Activated CD4-positive, alpha-beta memory T cell treated with anti-CD3 and anti-CD28 coated beads, Interleukin-2, amount 10 ng/mL, durations not matched to agents 7 days and 5 days (primary cell): ENCODE data around the gene ROR2. TPM values are rescaled to one million over a fixed set of nuclear protein-coding genes. Genes with fewer than 3 reads are reported as not detected.

ENCODE experiments used
- CTCF ChIA-PET: fragments of 350-600 bp; sonication (Branson Sonifier 250); formaldehyde crosslinking; loops from one replicate; lab custom pipeline; 2021; ENCODE audit warnings: antibody characterized with exemption, inconsistent platforms; lab: Charles Lee
- POLR2A ChIA-PET: fragments of 350-600 bp; sonication (Branson Sonifier 250); formaldehyde crosslinking; loops from one replicate; lab custom pipeline; 2021; ENCODE audit warnings: antibody characterized with exemption; lab: Charles Lee
- DNase-seq: peaks from one replicate; pipeline ENCODE4 v3.0.0-alpha.2; 2020
- H3K27ac Mint-ChIP-seq: one replicate; pipeline ENCODE4 v1.8.0; 2021; ENCODE audit warnings: mild to moderate bottlenecking, mixed read lengths
- H3K27me3 Mint-ChIP-seq: one replicate; pipeline ENCODE4 v1.8.0; 2021; ENCODE audit warnings: mixed read lengths
- H3K36me3 Mint-ChIP-seq: one replicate; pipeline ENCODE4 v1.8.0; 2021; ENCODE audit warnings: low read depth, mixed read lengths
- H3K4me1 Mint-ChIP-seq: one replicate; pipeline ENCODE4 v1.8.0; 2021; ENCODE audit warnings: mixed read lengths
- H3K4me3 Mint-ChIP-seq: one replicate; pipeline ENCODE4 v1.8.0; 2021; ENCODE audit warnings: mild to moderate bottlenecking, mixed read lengths
- H3K9me3 Mint-ChIP-seq: one replicate; pipeline ENCODE4 v1.8.0; 2021; ENCODE audit warnings: mixed read lengths
- total RNA-seq, 2 experiments: library from RNA; stranded (reverse); gene quantifications; one replicate each; pipeline ENCODE4 v1.2.3, GENCODE V29; 2021

ROR2 gene
- total RNA-seq, 2 experiments from 2014 or later, result 2.1 TPM

DNA sequence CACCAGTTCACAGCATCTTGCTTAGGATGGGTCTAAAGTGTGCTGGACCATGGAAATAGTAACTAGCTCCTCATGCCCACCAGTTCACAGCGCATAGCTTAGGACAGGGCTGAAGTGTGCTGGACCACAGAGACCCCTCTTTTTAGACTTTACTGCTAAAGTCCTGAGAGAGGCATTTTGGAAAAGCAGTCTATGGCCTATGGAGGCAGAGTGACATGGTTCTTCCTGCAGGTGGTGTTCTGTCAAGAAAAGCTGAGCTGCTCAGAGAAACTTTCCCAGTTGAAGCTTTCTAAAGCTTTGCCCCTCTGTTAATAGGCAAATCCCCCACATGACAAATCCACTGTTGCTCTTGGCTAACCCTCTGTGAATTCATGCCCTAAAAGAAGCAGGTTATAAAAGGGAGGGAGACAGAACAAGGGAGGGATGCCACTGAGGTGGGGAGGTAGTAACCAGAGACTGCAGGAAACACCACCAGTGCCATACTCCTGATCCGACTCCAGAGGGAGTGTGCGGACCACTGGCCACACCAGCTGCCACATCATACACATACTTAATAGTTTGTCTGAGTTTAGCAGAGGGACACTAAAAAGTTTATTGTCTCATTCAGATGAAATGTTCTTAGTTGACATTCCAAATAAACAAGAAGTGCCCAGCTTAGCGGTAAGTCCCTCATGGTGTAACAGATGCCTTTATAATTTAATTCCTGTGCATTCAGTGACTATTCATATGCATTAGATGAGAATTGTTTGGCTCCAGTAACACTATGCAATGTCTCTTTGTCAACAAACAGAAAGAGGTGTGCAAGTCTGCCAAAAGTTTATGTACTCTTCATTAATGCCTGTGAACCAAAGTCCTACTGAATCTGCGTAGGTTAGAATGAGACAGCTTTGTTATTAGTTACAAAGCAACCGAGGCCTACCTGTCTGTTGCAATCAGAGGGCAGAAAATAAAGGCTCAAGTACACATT is 290.2 kb downstream of the ROR2 start:
- CTCF ChIA-PET, result interaction anchor here (0.7 to 1.6 kb wide), 2 partner anchors 20 to 476 kb away, joined by 3 to 4 read pairs; no protein-coding TSS in a partner anchor
- no peak for DNase-seq
- Mint-ChIP-seq H3K9me3 (no peaks in the 10 kb centered on the region), H3K27ac (no peak overlapping the region), H3K36me3 (no peaks in the 10 kb centered on the region), H3K27me3 (peaks cover 16% of the 10 kb centered on the region), H3K4me3 (no peak overlapping the region), H3K4me1 (no peaks in the 10 kb centered on the region)
- POLR2A ChIA-PET, result no interaction called here

- no peak overlapping the region for H3K27ac Mint-ChIP-seq
- peaks cover 18% of the 10 kb centered on the region for H3K27me3 Mint-ChIP-seq
- H3K4me1 Mint-ChIP-seq, result no peaks in the 10 kb centered on the region
- no peak for DNase-seq
- no peaks in the 10 kb centered on the region for H3K36me3 Mint-ChIP-seq
- POLR2A ChIA-PET, result no interaction called here
- H3K4me3 Mint-ChIP-seq, result no peak overlapping the region
- H3K9me3 Mint-ChIP-seq, result no peaks in the 10 kb centered on the region
- CTCF ChIA-PET, result no interaction called here
These were observed 291.4 kb downstream of the ROR2 start for GRCh38 chr9:91658513-91659105.

DNA sequence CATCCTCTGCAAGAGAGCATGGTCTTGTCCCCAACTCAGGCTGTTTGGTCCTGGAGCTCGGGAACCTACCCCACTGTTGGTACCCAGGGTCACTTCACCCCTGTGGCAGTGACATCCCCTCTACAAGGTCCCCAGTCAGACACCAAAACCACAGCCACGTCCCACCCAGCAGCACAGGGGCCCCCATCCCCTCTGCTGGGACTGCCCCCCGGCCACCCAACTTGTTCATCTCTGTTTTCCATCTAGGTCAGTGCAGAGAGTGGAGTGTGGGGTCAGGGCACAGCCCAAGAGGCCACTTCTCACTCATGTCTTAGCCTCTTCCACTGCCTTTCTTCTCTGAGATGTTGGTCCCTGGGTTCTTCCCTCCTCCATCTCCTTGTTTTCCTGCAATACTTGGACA is 292.5 kb downstream of the ROR2 start:
- ChIA-PET POLR2A (no interaction called here), CTCF (no interaction called here)
- no peaks in the 10 kb centered on the region for H3K4me1 Mint-ChIP-seq
- no peaks in the 10 kb centered on the region for H3K36me3 Mint-ChIP-seq
- H3K9me3 Mint-ChIP-seq, result no peaks in the 10 kb centered on the region
- peaks cover 17% of the 10 kb centered on the region for H3K27me3 Mint-ChIP-seq
- H3K4me3 Mint-ChIP-seq, result no peak overlapping the region
- DNase-seq, result no peak
- H3K27ac Mint-ChIP-seq, result no peak overlapping the region

DNA sequence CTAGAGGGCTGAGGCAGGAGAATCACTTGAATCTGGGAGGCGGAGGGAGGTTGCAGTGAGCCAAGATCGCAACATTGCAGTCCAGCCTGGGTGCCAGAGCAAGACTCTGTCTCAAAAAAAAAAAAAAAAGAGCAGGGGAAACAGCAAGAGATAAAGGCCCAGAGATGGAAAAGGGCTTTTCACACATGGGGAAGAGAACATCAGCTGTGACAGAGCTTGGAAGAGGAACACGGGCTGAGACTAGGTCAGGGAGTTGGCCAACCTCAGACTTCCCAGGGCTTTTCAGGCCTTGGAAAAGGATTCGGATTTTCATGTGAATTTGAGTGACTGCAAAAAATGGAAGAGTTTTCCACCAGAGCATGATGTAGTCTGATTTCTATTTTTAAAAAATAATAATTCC is 294.4 kb downstream of the ROR2 start:
- Mint-ChIP-seq H3K27me3 (peaks cover 24% of the 10 kb centered on the region), H3K9me3 (no peaks in the 10 kb centered on the region), H3K27ac (no peak overlapping the region), H3K4me3 (no peak overlapping the region), H3K4me1 (no peaks in the 10 kb centered on the region), H3K36me3 (no peaks in the 10 kb centered on the region)
- no peak for DNase-seq
- ChIA-PET POLR2A (no interaction called here), CTCF (no interaction called here)

GRCh38 chr9:91655215-91655614 is 294.8 kb downstream of the ROR2 start:
- ChIA-PET CTCF (no interaction called here), POLR2A (no interaction called here)
- H3K27ac Mint-ChIP-seq, result no peak overlapping the region
- H3K36me3 Mint-ChIP-seq, result no peaks in the 10 kb centered on the region
- DNase-seq, result no peak
- no peaks in the 10 kb centered on the region for H3K4me1 Mint-ChIP-seq
- peaks cover 27% of the 10 kb centered on the region for H3K27me3 Mint-ChIP-seq
- H3K9me3 Mint-ChIP-seq, result no peaks in the 10 kb centered on the region
- H3K4me3 Mint-ChIP-seq, result no peak overlapping the region

DNA sequence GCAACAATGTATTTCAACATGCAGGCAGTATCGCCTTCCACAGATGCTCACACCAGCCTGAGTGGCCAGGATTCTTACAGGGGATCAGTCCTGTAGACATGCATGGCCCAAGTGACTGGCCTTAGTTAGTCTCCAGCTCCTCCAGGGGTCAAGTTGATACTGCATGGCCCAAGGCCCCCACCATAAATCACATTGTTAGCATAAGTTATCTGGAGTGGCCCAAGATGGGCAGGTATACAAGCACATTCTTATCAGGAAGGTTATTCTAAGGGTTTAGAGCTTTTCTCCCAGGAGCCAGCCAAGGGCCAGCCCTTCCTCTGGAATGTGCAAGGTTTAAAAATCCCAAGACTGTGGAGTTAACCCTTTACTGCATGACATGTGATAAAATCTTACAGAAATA is 295.5 kb downstream of the ROR2 start:
- Mint-ChIP-seq H3K4me1 (no peaks in the 10 kb centered on the region), H3K4me3 (no peak overlapping the region), H3K27ac (no peak overlapping the region), H3K36me3 (no peaks in the 10 kb centered on the region), H3K27me3 (peaks cover 30% of the 10 kb centered on the region), H3K9me3 (no peaks in the 10 kb centered on the region)
- DNase-seq, result no peak
- ChIA-PET POLR2A (no interaction called here), CTCF (no interaction called here)

DNA sequence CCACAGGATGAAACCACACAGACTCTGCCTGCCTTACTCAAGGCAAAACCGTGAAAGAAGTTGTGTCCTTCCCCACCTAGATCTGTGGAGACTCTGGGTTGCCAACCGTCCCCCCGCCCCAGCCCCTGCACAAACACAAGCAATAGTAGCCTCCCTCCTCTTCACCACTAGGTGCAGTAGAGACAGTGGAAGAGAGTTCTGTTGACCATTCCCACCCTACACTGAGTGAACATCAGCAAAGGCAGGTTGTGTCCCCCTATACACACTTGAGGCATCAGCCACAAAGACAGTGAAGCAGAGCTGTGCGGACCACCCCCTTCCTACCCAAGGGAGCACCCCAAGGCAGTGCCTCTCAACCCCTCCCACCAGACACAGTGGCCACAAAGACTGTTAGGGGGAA is 302.7 kb downstream of the ROR2 start:
- ChIA-PET POLR2A (no interaction called here), CTCF (interaction anchor here (1.0 kb wide), 1 partner anchor 29 kb away, joined by 3 read pairs; no protein-coding TSS in a partner anchor)
- no peaks in the 10 kb centered on the region for H3K36me3 Mint-ChIP-seq
- no peak overlapping the region for H3K4me3 Mint-ChIP-seq
- no peak for DNase-seq
- H3K27ac Mint-ChIP-seq, result no peak overlapping the region
- no peaks in the 10 kb centered on the region for H3K4me1 Mint-ChIP-seq
- no peaks in the 10 kb centered on the region for H3K9me3 Mint-ChIP-seq
- H3K27me3 Mint-ChIP-seq, result peaks cover 23% of the 10 kb centered on the region

- POLR2A ChIA-PET, result no interaction called here
- no peak for DNase-seq
- no peak overlapping the region for H3K27ac Mint-ChIP-seq
- CTCF ChIA-PET, result interaction anchor here (1.0 kb wide), 1 partner anchor 732 kb away, joined by 4 read pairs; no protein-coding TSS in a partner anchor
- no peaks in the 10 kb centered on the region for H3K4me1 Mint-ChIP-seq
- H3K4me3 Mint-ChIP-seq, result no peak overlapping the region
- no peaks in the 10 kb centered on the region for H3K9me3 Mint-ChIP-seq
- peaks cover 21% of the 10 kb centered on the region for H3K27me3 Mint-ChIP-seq
- H3K36me3 Mint-ChIP-seq, result no peaks in the 10 kb centered on the region
These were observed 303.3 kb downstream of the ROR2 start for GRCh38 chr9:91646702-91647101.

- no peaks in the 10 kb centered on the region for H3K36me3 Mint-ChIP-seq
- no peak overlapping the region for H3K4me3 Mint-ChIP-seq
- POLR2A ChIA-PET, result no interaction called here
- H3K27ac Mint-ChIP-seq, result no peak overlapping the region
- H3K4me1 Mint-ChIP-seq, result no peaks in the 10 kb centered on the region
- CTCF ChIA-PET, result no interaction called here
- peaks cover 11% of the 10 kb centered on the region for H3K27me3 Mint-ChIP-seq
- DNase-seq, result no peak
- no peaks in the 10 kb centered on the region for H3K9me3 Mint-ChIP-seq
These were observed 305.6 kb downstream of the ROR2 start for GRCh38 chr9:91644433-91644832.

- ChIA-PET POLR2A (no interaction called here), CTCF (no interaction called here)
- DNase-seq, result no peak
- H3K36me3 Mint-ChIP-seq, result no peaks in the 10 kb centered on the region
- no peak overlapping the region for H3K4me3 Mint-ChIP-seq
- no peak overlapping the region for H3K27ac Mint-ChIP-seq
- no peaks in the 10 kb centered on the region for H3K4me1 Mint-ChIP-seq
- no peaks in the 10 kb centered on the region for H3K9me3 Mint-ChIP-seq
- H3K27me3 Mint-ChIP-seq, result peaks cover 13% of the 10 kb centered on the region
These were observed 306.4 kb downstream of the ROR2 start for GRCh38 chr9:91643481-91644077.

GRCh38 chr9:91642771-91643170 is 307.3 kb downstream of the ROR2 start:
- ChIA-PET CTCF (no interaction called here), POLR2A (no interaction called here)
- Mint-ChIP-seq H3K27me3 (peaks cover 13% of the 10 kb centered on the region), H3K4me1 (no peaks in the 10 kb centered on the region), H3K9me3 (no peaks in the 10 kb centered on the region), H3K4me3 (no peak overlapping the region), H3K36me3 (no peaks in the 10 kb centered on the region), H3K27ac (no peak overlapping the region)
- DNase-seq, result no peak

GRCh38 chr9:91640428-91640827 is 309.6 kb downstream of the ROR2 start:
- DNase-seq, result no peak
- POLR2A ChIA-PET, result no interaction called here
- Mint-ChIP-seq H3K9me3 (no peaks in the 10 kb centered on the region), H3K27ac (no peak overlapping the region), H3K4me3 (no peak overlapping the region), H3K4me1 (no peaks in the 10 kb centered on the region), H3K27me3 (peaks cover 15% of the 10 kb centered on the region), H3K36me3 (no peaks in the 10 kb centered on the region)
- CTCF ChIA-PET, result no interaction called here

GRCh38 chr9:91639054-91639453 is 311.0 kb downstream of the ROR2 start:
- ChIA-PET CTCF (no interaction called here), POLR2A (no interaction called here)
- Mint-ChIP-seq H3K4me3 (no peak overlapping the region), H3K9me3 (no peaks in the 10 kb centered on the region), H3K36me3 (no peaks in the 10 kb centered on the region), H3K4me1 (no peaks in the 10 kb centered on the region), H3K27me3 (peaks cover 19% of the 10 kb centered on the region), H3K27ac (no peak overlapping the region)
- no peak for DNase-seq
